ENCODE results near the gene PPP1R13L. TPM values are rescaled to one million over a fixed set of nuclear protein-coding genes. Genes with fewer than 3 reads are reported as not detected.

The PPP1R13L gene, protein sequence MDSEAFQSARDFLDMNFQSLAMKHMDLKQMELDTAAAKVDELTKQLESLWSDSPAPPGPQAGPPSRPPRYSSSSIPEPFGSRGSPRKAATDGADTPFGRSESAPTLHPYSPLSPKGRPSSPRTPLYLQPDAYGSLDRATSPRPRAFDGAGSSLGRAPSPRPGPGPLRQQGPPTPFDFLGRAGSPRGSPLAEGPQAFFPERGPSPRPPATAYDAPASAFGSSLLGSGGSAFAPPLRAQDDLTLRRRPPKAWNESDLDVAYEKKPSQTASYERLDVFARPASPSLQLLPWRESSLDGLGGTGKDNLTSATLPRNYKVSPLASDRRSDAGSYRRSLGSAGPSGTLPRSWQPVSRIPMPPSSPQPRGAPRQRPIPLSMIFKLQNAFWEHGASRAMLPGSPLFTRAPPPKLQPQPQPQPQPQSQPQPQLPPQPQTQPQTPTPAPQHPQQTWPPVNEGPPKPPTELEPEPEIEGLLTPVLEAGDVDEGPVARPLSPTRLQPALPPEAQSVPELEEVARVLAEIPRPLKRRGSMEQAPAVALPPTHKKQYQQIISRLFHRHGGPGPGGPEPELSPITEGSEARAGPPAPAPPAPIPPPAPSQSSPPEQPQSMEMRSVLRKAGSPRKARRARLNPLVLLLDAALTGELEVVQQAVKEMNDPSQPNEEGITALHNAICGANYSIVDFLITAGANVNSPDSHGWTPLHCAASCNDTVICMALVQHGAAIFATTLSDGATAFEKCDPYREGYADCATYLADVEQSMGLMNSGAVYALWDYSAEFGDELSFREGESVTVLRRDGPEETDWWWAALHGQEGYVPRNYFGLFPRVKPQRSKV
- 10 to 100 TPM in 1 of 4 donors, 1 to 10 TPM in 3; 8.3 to 16.4 (median 9.1) TPM for polyA plus RNA-seq (ENCODE audit: insufficient read length in 4 of 4)

DNA sequence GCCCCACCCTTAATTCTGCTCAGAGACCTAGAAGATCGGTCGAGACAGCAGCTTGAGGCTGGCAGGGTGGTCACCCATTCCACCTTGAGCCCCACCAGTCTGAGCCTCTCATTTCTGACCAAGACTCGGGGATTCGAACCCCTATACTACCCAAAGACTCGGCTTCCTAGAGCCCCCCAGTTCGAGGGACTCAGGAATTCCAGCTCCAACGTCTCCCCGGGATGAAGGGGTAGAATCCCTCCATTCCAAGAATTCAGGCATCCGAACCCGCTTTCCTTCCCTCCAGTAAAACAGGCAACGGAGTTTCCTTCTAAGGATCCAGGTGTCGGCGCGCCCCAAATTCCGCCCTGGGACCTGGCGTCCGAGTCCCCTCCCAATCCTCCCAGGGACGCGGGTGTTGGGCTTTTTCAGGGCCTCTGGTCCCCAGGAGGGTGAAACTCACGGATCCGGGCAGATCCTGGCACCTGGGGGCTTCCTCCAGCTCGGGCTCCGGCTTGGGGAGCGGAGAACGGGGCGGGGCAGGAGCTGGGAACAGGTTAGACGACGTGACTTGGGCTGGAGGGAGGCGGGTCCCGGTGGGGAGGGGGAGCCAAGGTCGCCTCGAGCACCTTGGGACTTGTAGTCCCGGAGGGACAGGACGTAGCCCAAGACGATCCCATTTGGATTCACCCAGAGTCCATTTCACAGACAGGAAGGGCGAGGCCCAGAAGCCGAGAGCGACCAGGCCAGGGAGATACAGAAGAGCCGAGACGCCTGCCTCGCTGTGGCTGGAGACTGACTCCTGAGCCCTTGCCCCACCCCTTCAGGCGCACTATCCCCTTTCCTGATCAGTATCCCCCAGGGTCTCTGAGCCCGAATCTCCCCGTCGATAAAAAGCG is at the start of gene PPP1R13L:
TSS of gene PPP1R13L (minus strand) at position 513 of the 878 bp plus-strand sequence. CDS start 6,751 bp downstream, outside the sequence.
- no peak for DNase-seq (ENCODE audit: low read depth in 4 of 4, low spot score in 3 of 4)

DNA sequence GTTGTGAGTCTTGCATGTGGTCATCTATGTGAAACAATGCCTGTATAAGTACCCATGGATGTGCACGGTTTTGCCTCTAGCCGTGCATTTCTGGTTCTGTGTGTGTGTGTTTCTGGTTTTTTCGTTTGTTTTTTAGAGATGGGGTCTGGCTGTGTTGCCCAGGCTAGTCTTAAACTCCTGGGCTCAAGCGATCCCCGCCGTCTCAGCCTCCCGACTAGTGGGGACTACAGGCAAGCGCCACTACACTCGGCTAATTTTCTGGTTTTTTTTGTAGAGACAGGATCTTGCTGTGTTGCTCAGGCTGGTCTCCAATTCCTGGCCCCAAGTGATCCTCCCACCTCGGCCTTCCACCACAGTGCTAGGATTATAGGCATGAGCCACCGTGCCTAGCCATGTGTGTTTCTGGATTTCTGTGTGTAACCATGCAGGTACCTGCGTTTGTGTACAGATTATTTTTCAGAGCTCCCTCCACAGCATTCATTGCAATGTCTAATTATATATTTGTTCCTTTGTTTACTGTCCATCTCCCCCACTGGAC is 47.0 kb upstream of the PPP1R13L start:
- DNase-seq (ENCODE audit: low read depth in 4 of 4, low spot score in 3 of 4), result no peak

DNA sequence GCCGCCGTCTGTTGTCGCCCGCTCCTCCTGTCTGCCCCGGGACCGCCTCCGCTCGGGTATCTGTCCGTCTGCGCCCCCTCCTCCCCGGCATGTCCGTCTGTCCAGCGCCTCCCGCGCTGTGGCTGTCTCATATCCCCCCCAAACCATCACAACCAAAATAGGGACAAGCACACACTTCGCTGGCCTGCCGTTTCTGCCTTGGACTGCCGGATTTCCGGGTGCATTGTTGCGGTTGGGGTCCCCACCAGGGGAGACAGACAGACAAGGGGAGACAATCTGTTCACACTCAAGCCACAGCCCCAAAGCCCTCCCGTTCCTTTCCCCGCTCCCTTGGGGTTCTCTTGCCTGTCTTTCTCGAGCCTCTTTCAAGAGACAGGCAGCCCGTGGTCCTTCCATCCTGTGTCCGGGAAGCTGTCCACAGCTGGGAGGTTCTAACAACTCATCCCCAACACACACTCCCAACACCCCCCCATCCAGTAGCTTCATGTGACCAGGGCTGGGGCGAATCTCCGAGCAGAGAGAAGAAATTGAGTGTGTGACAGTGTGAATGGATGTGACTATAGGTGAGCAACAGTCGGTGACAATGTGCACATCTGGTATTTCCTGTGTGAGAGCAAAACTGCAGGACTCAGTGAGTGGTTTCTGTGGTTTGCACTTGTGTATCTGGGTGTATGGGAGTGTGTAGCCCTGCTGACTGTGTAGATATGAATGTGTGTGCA is 46.4 kb upstream of the PPP1R13L start:
- DNase-seq (ENCODE audit: low read depth in 4 of 4, low spot score in 3 of 4), result no peak

DNA sequence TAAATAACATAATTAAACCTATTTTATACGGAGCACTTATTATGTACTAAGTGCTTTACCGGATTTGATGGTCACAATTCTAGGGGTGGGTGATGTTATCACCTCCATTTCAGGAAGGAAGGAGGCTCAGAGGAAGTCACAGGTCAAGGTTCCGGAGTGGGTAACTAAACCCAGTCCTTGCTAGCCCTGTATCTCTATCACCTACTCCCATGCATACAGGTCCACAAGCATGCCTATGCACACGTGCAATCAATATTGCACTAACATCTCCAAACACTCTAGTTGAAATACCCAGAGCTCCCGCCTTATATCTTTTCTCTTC is 45.1 kb upstream of the PPP1R13L start:
- no peak for DNase-seq (ENCODE audit: low read depth in 4 of 4, low spot score in 3 of 4)

DNA sequence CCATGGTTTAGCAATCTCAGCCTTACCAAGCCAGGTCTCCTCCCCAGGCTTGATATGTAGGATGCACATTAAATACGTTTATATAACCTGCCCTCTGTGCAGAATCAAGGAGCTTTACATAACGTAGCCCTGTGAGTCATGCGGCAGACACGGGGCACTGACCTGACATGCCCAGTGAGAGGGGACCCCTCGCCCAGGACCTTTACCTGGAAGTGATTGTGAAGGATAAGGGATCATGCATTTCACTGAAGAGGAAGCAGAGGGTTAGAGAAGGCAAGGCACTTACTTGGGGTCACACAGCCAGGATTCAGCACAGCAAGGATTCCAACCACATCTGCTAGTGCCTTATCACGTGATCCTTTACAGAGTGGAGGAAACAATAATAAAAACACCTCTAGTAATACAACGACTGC is 44.0 kb upstream of the PPP1R13L start:
- DNase-seq (ENCODE audit: low read depth in 4 of 4, low spot score in 3 of 4), result no peak

DNA sequence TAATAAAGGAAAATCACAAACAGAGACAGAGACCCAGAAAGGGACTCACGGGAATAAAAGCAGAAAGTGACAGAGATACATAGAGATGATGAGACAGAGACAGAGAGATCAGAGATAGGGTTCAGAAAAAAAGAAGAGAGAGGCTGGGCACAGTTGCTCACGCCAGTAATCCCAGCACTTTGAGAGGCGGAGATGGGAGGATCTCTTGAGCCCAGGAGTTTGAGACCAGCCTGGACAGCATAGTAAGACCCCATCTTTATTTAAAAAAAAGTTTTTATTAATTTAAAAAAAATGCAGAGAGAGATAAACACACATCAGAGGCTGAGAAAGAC is 43.5 kb upstream of the PPP1R13L start:
- DNase-seq (ENCODE audit: low read depth in 4 of 4, low spot score in 3 of 4), result no peak

DNA sequence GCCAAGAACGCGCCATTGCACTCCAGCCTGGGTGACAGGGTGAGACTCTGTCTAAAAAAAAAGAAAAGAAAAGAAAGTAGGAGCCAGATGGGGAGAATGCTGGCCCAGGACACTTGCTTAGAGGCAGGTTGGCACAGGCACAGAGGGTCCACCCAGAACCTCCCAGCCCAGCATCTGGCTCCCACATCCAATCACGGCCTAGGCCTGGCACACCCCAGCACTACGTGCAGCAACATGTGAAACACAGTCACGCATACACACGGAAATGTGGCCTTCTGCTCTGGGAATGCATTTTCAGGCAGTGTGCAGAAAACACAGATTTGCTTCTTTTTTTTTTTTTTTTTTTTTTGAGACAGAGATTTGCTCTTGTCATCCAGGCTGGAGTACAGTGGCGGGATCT is 42.1 kb upstream of the PPP1R13L start:
- no peak for DNase-seq (ENCODE audit: low read depth in 4 of 4, low spot score in 3 of 4)

DNA sequence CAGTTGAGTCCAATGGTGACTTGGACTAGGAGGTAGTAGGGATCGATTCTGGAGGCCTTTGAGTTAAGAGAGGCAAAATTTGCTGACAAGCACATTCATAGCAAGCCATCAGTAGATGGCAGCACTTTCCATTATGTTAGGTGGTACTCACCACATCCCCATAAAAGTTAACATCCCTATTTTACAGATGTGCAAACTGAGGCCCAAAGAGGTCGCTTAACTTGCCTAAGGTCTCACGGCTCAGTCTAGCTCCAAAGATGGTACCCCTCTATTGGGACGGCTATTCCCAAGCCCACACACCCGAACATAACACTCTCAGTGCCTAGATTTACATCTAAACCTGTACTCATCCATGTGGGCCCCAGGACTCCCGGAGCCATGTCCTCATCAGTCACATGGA is 41.4 kb upstream of the PPP1R13L start:
- no peak for DNase-seq (ENCODE audit: low read depth in 4 of 4, low spot score in 3 of 4)

DNA sequence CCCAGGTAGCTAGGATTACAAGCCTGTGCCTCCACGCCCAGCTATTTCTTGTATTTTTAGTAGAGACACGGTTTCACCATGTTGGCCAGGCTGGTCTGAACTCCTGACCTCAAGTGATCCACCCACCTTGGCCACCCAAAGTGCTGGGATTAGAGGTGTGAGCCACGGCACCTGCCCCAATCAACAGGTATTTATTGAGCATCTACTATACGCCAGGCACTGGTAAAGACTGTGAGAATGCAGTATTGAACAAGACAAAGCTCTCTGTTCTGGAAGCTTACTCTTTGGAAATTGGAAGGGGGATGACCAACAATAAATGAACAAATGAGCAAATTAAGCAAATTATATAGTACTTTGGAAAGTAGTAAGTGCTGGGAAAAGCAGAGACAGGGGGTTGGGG is 40.3 kb upstream of the PPP1R13L start:
- no peak for DNase-seq (ENCODE audit: low read depth in 4 of 4, low spot score in 3 of 4)

DNA sequence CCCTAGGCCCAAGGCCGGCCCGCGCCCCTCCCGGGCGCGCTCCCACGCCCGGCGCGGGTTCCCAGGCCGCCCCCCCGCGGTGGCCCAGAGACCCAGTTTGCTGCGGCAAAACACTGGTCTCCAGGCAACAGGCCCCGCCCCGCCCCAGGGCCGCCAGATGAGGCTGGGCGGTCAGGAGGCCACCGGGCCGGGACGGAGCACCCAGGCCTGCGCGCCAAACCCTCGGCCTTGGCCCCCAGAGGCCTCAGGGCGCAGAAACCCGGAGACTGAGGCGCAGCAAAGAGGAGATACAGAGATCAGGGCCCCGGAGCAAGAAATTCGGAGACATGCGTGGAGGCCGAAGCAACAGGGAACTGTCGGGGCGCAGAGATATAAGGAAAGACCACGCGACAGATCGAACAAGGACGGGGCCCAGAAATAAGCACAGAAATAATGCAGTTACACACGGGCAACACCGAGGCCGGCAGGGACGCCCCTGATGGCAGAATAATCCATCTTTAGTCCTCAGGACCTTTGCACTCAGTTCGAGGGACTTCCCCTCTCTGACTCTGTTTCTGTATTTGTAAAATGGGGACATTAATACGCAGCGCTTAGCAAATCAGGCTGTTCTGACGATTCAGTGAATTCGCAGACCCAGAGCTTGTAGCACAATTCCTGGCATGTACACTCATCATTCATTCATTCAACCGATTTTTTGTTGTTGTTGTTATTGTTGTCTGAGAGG is 39.6 kb upstream of the PPP1R13L start:
- DNase-seq (ENCODE audit: low read depth in 4 of 4, low spot score in 3 of 4), result peak in 2 of 4 donors; percentile 80 to 84

DNA sequence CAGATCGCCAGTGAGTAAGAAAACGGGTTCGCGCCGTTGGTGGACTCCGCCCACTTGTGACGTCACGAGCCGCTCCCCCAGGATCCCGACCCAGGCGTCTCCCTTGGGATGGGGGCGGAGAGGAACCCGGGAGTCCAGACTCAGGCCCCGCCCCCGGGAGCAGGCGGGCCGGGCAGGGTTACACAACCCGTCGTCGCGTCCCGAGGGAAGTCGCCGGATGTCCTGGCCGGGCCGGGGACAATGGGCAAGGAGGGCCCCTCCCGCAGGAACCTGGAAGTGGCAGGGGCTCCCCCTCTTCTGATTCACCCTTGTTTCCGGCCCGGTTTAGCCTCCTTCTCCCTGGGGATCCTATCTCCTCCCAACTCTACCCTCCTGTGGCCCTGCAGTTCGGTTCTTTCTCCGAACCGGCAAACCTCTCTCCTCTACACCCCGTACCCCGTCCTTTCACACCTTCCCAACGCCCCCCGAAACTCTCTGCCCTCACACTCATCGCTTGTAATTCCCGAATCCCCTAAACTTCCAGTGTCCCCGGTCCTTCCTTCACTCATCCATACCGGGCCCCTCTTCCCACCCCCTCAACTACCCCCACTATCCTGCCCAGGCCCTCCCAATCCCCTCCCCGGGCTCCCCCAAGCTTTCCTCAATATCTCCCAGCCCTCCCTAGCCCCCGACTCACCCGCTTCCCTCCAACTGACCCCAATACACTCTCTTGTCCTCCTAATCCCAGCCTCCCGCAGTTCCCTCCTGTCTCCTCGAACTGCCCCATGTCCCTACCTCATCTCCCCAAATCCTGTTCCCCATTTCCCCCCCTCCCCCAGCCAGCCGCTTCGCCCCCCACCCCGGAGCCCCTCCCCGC is 38.8 kb upstream of the PPP1R13L start:
- peak in 1 of 4 donors; percentile 86 for DNase-seq (ENCODE audit: low read depth in 4 of 4, low spot score in 3 of 4)

DNA sequence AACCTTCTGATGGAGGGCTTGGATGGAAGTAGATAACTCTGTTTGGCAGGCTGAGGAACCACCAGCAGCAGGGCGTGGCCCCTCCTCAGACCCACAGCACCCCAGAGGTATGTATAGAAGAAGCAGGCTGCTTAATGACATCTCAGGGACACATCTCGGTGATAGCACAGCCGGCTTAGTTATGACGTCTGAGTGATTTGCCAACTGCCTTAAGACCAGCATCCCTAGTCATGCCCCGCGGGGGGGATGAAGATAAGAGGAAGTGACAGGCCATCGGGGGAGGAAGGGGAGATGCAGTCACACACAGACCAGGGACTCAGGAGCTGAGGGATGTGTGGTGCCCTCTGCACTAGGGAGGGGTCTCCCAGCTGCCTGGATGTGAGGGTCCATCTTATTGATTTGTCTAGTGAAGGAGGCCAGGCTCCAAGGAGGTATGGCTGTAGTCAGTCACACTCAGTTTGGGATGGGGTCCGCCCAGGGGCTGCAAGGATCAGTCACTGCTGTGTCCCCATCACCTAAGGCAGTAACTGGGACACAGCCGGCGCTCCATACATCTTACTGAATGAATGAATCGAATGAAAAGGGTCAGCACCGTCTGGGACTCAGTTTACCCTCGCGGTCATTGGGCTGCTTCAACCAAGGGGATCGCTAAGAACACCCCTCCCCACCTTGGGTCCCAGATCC is 38.1 kb upstream of the PPP1R13L start:
- no peak for DNase-seq (ENCODE audit: low read depth in 4 of 4, low spot score in 3 of 4)

DNA sequence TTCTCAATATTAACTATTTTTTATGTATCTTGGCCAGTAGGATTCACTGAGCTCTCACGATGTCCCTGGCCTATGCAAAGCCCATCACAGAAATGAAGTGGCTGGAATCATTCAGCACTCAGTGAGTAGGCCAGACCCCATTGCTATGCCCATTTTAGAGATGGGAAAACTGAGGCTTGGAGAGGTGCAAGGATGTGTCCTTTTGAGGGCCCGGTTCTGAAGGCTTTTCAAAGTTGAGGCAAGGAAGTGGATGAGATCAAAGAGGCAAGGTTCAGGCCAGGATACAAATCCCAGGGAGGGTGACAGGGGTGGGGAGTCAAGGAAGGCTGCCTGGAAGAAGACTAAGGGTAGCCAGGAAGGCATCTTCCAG is 37.5 kb upstream of the PPP1R13L start:
- no peak for DNase-seq (ENCODE audit: low read depth in 4 of 4, low spot score in 3 of 4)

DNA sequence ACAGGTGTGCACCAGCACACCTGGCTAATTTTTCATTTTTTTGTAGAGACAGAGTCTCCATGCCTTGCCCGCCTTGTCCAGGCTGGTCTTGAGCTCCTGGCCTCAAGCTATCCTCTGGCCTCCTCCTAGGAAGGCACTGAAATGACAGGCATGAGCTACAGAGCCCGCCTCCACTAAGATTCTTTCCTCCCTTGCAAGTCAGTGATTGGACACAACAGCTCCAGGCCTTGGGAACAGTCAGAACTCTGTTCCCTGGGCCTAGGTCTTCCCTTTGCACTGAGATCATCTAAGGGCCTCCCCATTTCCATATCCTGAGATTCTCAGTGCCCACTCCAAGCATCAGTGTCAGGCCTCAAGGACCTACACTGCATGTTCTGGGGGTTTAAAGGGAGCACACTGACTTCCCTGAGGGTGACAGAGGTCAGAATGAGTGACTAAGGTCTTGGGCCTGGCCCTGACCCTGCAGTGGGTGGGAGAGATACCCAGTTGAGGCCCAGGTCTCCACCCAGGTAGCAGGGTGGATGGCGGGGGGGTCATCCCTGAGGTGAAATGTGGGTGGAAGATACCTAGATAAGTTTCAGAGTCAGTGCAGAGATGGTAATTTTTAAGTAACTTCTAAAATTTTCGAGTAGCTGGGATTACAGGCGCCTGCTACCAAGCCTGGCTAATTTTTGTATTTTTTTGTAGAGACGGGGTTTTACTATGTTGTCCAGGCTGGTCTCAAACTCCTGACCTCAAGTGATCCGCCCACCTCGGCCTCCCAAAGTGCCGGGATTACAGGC is 36.2 kb upstream of the PPP1R13L start:
- DNase-seq (ENCODE audit: low read depth in 4 of 4, low spot score in 3 of 4), result no peak

DNA sequence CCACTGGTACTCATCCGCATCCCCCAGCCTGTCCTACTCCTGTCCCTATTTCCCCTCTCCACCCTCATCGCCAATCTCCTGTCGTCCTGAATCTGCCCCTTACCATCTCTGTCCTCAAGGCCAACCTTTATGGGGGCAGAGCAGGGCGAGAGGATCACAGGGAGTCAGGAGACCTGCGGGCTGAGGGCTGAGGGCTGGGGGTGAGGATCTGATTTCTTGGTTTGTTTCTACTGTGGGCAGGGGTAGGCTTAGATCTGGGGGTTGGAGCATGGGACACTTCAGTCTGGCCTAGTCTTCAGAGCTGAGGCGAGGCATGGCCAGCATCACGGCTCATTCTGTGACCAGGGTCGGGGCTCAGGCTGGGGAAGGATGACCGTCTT is 35.4 kb upstream of the PPP1R13L start:
- DNase-seq (ENCODE audit: low read depth in 4 of 4, low spot score in 3 of 4), result no peak

DNA sequence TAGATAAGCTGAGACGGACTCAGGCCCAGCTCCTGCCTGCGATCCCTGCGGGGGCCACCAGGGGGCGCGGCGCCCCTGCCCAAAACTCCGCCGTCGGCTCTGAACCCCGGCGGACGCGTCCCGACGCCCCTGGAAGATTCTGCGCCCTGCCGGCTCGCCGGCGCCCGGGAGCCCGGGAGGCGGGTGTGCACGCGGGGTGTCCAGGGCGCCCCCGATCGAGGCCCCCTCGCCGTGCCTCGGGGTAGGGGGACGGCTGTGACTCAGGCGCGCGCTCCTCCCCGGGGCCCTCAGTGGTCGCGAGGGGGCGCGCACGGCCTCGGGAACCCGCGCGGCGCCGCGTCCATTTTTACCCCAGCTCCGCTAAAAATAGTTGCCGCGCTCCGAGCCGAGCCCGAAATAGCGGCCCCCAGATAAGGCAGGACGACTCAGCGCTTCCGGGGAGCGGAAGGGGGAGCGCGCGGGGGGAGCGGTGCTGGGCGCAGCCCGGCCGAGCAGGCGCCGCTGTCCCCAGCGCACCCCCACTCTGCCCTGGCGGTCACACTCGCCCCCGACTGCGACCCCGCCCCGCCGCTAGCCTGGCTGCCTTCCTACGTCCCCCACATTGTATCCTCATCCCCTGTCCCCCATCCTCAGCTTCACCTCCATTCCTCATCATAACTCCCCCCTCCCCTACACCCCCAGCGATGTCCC is 34.8 kb upstream of the PPP1R13L start:
- DNase-seq (ENCODE audit: low read depth in 4 of 4, low spot score in 3 of 4), result no peak

DNA sequence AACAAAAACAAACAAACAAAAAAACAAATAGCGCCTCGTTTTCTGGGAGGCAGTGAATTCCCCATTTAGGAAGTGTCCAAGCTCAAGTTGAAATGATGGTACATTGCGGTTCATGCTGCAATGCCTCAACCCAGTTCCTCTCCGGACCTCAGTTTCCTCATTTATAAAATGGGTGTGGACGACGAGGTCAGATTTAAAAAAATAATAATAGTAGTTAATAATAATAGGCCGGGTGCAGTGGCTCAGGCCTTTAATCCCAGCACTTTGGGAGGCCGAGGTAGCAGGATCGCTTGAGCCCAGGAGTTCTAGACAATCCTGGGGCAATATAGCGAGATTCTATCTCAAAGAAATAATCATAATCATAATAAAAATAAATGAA is 34.3 kb upstream of the PPP1R13L start:
- no peak for DNase-seq (ENCODE audit: low read depth in 4 of 4, low spot score in 3 of 4)
